Measurements from ENCODE around the gene GUCA1C. TPM values are rescaled to one million over a fixed set of nuclear protein-coding genes. Genes with fewer than 3 reads are reported as not detected.

Gene GUCA1C
- total RNA-seq, 4 donors from 2014 or later, result not detected

GRCh38 chr3:108973019-108973418, 19.3 kb upstream of the GUCA1C start:
- H3K4me1 ChIP-seq, result no peaks in the 10 kb centered on the region
- H3K9me3 ChIP-seq, result no peaks in the 10 kb centered on the region
- H3K27ac ChIP-seq, result no peak overlapping the region
- H3K36me3 ChIP-seq, result no peaks in the 10 kb centered on the region
- TF ChIP-seq POLR2A (IDR thresholded peaks at IDR 0.05), result no peak
- no peak for TF ChIP-seq CTCF (IDR thresholded peaks at IDR 0.05)
- 52 to 54% methylated on average over 1 of the region's 1 CpG for WGBS, 2 donors
- no peaks in the 10 kb centered on the region for H3K27me3 ChIP-seq
- DNase-seq, result no peak
- intact Hi-C loops (cut with DNase I), result no loop called here
- H3K4me3 ChIP-seq, result no peak overlapping the region

DNA sequence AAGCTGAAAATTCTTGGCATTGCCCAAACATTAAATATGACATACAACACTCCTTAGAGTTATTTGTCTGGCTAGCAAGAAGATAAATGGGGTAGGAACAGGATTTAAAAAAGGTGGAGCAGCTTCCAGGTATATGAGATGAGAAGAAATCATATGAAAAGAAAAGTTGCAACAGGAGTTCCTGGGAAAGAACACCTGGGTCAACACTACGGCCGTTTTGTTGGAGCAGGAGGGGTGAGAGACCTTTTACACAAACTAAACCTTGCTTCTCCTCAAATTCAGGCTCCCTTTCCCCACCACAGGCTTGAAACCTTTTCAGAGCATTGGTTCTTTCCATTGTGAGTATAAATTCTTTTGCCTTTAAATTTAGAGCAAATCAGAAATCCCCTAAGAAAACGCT, 18.8 kb upstream of the GUCA1C start:
- no peak for TF ChIP-seq POLR2A (IDR thresholded peaks at IDR 0.05)
- no peak for TF ChIP-seq CTCF (IDR thresholded peaks at IDR 0.05)
- Histone ChIP-seq H3K4me3 (no peak overlapping the region), H3K9me3 (no peaks in the 10 kb centered on the region), H3K4me1 (no peaks in the 10 kb centered on the region), H3K27ac (no peak overlapping the region), H3K27me3 (no peaks in the 10 kb centered on the region), H3K36me3 (no peaks in the 10 kb centered on the region)
- WGBS, 2 donors, result 56 to 67% methylated on average over 3 of the region's 3 CpGs
- intact Hi-C loops (cut with DNase I), result no loop called here
- DNase-seq, result no peak

GRCh38 chr3:108970561-108970960, 16.9 kb upstream of the GUCA1C start:
- Histone ChIP-seq H3K27me3 (no peaks in the 10 kb centered on the region), H3K4me3 (no peak overlapping the region), H3K4me1 (no peaks in the 10 kb centered on the region), H3K36me3 (no peaks in the 10 kb centered on the region), H3K27ac (no peak overlapping the region), H3K9me3 (no peaks in the 10 kb centered on the region)
- intact Hi-C loops (cut with DNase I), result no loop called here
- WGBS, 2 donors, result 40 to 48% methylated on average over 3 of the region's 3 CpGs
- TF ChIP-seq POLR2A (IDR thresholded peaks at IDR 0.05) (no peak), CTCF (IDR thresholded peaks at IDR 0.05) (no peak)
- DNase-seq, result no peak

DNA sequence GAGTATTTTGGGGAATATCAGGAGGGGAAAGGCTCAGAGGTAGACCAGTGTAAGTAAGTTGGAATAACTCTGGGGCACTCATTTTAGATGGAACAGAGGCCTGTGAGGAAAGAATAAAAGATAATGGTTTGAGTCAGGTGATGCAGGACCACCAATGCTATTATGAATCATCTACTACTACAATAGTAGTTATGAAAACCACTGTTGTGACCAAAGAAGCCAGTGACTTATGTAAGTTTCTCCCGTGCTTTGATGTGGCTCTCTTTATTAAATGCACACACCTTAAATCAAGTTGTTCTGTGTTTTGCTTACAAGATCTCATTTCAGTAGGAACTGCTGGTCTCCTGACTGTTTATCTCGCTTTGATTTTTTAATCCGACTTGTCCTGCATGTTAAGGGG, 13.1 kb upstream of the GUCA1C start:
- no peaks in the 10 kb centered on the region for H3K36me3 ChIP-seq
- H3K4me1 ChIP-seq, result no peaks in the 10 kb centered on the region
- TF ChIP-seq POLR2A (IDR thresholded peaks at IDR 0.05) (no peak), CTCF (IDR thresholded peaks at IDR 0.05) (no peak)
- intact Hi-C loops (cut with DNase I), result no loop called here
- 48 to 66% methylated on average over 3 of the region's 3 CpGs for WGBS, 2 donors
- DNase-seq, result no peak
- H3K27ac ChIP-seq, result no peak overlapping the region
- no peak overlapping the region for H3K4me3 ChIP-seq
- no peaks in the 10 kb centered on the region for H3K9me3 ChIP-seq
- H3K27me3 ChIP-seq, result no peaks in the 10 kb centered on the region

DNA sequence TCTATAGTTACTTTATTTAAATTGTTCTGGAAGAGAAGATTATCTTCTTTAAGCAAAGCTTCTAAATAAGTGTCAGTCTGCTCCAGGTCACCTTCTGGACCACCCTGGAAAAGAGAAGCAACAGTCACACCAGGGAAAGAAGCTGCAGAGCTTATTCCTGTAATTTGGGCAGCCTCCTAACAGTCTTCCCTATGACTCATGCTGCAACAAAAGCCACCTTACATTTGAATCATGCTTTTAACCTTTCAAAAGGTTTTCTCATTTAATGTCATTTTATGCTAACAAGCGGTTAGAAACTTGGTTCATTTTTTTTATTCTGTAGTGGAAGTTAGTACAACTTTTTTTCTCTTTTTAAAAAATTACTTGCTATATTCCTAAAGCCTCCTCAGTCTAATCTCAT, 5.3 kb upstream of the GUCA1C start:
- H3K4me1 ChIP-seq, result no peaks in the 10 kb centered on the region
- TF ChIP-seq POLR2A (IDR thresholded peaks at IDR 0.05) (no peak), CTCF (IDR thresholded peaks at IDR 0.05) (no peak)
- no peaks in the 10 kb centered on the region for H3K9me3 ChIP-seq
- no peaks in the 10 kb centered on the region for H3K27me3 ChIP-seq
- intact Hi-C loops (cut with DNase I), result no loop called here
- no peaks in the 10 kb centered on the region for H3K36me3 ChIP-seq
- no peak overlapping the region for H3K27ac ChIP-seq
- no peak overlapping the region for H3K4me3 ChIP-seq
- WGBS, 2 donors, result 24 to 31% methylated on average over 1 of the region's 1 CpG
- no peak for DNase-seq

Data from esophagus squamous epithelium (tissue), 5 donors.